Measurements from ENCODE around the gene FNDC3B.

DNA sequence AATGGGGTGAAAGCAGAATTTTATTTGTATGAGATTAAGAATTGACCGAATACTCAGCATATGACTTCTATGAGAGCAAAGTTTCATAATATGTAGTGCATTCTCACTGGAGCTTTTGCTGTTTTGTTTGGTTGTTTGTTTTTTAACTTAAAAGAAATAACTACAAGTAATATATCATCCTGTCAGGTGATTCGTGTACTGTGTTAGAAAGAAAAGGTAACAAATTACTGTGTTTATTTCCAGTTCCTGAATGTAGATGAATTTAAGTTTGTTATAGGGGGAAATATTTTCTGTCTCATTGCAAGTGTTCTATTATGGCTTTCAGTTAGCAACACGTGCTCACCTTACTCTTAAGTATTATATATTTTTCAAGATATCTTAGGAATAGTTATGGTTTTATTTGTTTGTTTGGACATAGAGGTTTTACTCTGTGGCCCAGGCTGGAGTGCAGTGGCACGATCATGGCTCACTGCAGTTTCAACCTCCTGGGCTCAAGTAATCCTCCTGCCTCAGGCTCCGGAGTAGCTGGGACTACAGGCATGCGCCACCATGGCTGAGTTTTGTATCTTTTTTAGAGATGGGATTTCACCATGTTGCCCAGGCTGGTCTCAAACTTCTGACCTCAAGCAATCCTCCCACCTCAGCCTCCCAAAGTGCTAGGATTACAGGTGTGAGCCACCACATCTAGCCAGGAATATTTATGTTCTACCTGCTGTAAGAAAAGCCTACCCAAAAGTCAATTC lies 125.4 kb downstream of the FNDC3B start:
- TF ChIP-seq CTCF (IDR thresholded peaks at IDR 0.05) (no peak), EZH2 (IDR thresholded peaks at IDR 0.05; ENCODE audit: borderline replicate concordance, insufficient read depth, low read depth, low read length, poor library complexity, severe bottlenecking) (no peak)

Measured in B cell (primary cell).